GM21390 (cell line): ENCODE results near the gene REXO1.
A peak's percentile ranks its signal among the peaks of the same experiment; 100 is the strongest.

ENCODE experiments used
- ATAC-seq: cut with Tn5 transposase; IDR thresholded peaks from one replicate; pipeline ENCODE4 v1.9.1; 2021; ENCODE audit not compliant: unreplicated experiment

Gene REXO1

GRCh38 chr19:1860821-1861598, 12.7 kb upstream of the REXO1 start:
- no peak for ATAC-seq

DNA sequence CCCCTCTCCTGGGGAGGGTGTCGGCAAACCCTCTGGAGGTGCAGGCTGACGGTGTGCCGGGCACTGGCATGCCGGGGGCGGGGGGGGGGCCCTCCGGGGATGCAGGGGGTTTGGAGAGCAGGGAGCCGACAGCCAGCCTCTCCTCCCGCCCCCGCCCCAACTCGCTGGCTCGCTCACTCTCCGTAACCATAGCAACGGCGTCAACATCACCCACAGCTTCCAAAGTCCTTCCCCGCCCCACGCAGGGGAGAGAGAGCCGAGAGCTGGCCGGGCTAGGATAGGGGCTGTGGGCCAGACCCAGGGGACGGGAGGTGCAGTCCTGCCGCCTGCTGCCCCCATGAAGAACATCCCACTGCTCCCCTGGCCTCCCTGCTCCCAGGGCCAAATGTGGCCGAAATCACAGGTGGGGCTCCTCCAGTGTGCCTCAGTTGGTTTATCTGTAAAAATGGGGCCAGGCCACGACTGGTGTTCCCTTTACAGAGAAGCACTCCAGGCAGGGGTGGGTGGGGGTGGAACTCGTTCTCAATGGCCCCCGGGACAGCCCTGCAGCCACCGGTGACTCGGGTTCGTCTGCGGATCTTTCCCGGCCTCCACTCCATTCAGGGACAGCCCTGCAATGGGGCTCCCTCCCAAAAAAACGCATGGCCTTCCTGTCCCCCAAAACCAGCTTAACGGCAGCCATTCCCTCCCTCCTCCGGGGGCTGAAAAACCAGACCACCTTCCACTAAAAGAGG, 11.9 kb upstream of the REXO1 start:
- ATAC-seq, result no peak

GRCh38 chr19:1859331-1859781, 11.1 kb upstream of the REXO1 start:
- ATAC-seq, result no peak

GRCh38 chr19:1858412-1859081, 10.3 kb upstream of the REXO1 start:
- ATAC-seq, result no peak

DNA sequence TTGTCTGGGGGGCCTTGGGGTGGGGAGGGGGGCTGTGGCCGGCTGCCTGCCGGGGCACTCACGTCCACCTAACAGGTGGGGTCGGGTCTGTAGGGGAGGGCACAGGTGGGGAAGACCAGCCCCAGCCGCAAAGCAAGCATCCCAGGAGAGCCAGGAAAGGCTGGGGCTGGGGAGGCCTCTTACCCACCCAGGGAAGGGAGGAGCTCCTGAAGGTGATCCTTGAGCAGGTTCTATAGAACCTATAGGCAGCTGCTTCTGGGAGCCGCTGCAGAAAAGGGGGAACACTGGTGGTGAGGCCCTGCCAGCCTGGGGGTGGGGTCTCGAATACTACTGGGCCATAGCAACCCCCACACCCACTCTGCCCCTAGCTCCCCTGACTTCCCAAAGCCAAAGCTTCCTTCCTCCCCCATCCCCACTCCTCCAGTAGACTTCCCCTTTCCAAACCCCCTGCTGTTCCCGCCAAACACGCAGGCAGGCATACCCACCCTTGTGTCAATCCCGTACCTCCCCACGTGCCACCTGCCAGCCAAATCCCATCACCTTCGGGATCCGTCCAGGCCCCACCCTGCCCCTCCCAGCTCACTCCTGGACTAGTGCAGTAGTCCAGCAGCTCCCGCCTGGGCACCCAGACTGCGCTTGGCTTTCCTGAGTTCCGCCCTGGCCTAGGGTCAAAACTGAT, 9.5 kb upstream of the REXO1 start:
- no peak for ATAC-seq

DNA sequence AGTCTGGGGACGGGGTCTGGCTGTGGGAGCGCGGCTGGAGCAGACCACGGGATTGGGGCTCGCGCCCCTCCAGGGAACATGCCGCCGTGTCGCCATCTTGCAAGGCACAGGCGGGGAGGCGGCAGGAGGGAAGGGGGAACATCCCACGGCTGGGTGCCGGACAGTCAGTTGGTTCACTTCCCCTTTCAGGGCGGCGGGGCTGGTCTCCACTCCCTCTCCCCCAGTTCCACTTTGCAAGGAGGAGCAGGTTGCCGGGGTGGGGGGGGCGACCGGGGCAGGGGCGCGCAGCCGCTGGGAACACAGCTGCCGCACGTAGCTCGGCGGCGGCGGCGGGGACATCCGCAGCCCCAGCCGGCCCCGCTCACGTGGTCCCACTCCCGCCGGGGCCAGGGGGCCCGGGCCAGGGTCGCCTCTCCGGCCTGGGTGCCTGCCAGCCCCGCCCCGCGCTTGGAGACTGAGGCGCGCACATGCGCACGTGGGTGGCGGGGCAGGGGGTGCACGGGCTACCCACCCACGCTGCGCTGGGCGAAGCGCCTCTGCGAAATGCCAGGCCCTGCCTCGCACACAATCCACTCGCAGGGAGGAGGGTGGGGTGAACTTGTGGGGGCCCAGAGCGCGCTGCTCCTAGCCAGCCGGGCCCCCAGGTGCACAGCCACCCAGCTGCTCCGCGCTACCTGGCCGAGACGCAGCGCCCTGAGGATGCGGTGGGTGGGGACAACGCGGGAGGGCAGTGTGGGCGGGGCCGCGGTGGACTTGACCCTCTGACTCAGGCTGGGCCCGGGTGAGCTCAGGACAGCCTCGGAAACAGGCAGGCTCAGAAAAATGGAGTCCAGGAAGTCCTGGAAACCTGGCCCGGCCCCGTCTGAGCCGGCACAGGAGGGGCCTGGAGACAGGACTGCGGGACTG, 8.7 kb upstream of the REXO1 start:
- no peak for ATAC-seq

DNA sequence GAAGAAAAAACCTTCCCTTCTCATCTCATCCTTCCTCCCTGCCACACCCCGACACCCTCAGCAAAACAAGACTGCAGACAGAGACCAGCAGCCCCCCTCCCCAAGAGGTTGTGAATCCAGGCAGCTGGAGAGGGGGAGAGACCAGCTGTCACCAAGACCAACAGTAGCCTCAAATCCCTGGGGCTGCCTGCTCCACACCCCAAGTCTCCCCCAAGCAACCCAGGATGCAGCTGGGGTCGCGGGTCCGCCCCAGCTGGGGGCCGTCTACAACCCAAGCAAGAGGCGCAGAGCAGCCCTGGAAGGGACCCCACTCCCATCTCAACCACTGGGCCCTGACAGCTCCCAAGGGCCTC, 8.0 kb upstream of the REXO1 start:
- ATAC-seq, result no peak

- ATAC-seq, result no peak
These were observed 7.6 kb upstream of the REXO1 start for GRCh38 chr19:1855828-1856255.

DNA sequence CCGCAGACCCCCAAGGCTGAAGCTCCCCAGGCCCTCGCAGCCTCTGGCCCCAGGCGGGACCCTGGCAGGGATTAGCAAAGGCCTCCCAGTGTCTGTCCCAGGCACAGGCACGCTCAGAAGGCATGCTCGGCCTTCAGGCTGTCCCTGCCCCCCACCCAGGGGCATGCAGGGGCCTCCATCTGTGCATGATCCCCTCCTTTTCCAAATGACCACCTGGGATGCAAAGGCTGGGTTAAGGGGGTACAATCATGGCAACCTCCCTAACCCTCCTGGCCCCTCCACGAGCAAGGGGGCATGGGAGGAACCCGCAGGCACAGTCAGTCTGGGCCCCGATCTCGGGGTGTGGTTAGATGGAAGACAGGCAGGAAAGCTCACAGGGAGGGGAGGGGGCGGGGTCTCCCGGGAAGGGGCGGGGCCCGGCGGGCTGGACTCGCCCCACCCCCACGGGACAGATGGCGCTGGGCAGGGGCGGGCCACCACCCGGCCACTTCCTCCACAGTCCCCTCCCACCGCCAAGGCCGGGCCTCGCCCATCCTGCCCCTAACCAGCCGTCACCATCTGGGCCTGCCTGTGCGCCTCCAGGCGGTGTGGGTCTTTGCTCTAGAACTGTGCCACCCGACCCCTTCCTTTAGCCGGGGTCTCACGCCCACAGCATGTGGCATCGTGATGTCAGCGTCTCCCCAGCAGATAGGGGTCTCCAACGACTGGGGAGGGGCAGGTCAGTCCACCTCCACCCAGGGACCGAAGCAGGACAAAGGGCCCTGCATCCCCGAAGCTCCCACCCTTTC, 7.0 kb upstream of the REXO1 start:
- peak; percentile 46 for ATAC-seq

DNA sequence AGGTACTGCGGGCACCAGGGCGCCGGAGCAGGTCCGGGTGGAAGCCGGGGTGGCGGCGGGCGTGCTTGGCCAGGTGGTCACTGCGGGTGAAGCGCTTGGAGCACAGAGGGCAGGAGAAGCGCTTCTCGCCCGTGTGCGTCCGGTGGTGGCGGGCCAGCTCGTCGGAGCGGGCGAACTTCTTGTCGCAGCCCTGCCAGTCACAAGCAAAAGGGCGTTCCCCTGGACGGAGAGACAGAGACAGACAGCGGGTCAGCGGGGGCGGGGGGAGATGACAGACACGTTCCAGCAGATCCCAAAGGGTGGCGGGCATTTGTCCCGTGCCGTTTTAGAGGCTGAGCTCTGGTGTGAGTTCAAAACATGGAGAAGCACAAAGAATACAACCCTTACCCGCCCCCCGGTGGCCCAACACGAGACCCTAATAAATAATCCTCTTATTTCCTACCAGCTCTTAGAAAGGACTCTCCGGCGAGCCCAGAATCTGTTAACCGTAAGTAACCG, 6.3 kb upstream of the REXO1 start:
- no peak for ATAC-seq

DNA sequence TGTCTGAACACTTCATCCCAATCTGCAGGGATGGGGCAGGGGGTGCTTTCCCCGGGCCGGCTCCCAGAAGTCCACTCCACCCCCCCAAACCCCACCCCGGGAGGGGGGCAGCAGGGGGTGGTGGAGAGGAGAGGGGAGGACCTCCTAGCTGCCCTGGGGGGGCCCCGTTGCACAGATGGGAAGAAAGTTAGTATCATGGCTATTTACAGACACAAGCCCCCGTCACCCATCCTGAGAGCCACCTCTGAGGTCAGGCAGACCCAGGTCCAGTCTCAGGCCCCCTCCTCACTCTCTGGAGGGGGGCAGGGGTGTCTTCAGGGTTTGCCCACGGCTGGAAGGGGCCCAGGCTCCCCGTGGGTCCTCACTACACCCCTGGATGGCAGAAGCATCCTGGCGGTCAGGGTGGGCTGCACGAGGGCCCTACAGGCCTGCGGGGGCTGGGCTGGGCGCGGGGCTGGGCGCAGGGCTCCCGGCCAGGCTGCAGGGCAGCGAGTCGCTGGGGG, 5.8 kb upstream of the REXO1 start:
- no peak for ATAC-seq

GRCh38 chr19:1853295-1854038, 5.2 kb upstream of the REXO1 start:
- no peak for ATAC-seq

GRCh38 chr19:1852581-1853128, 4.4 kb upstream of the REXO1 start:
- no peak for ATAC-seq

- ATAC-seq, result no peak
These were observed 3.6 kb upstream of the REXO1 start for GRCh38 chr19:1851654-1852580.

GRCh38 chr19:1850809-1851653, 2.7 kb upstream of the REXO1 start:
- ATAC-seq, result no peak

GRCh38 chr19:1849886-1850398, 1.7 kb upstream of the REXO1 start:
- ATAC-seq, result no peak
